Stimulated activated memory B cell treated with anti-CD40 and anti-IgM and Interleukin-4, amounts not matched to agents 10 μg/mL and 1 μg/mL and 100 μg/mL, for 72 hours (primary cell): ENCODE measurements around the gene EXOSC9.

Source experiments
- ATAC-seq: fragments of 150-1000 bp; cut with Tn5 transposase; 2 replicates; pipeline ENCODE4 v1.10.0; 2021
- H3K27ac Mint-ChIP-seq: one replicate; pipeline ENCODE4 v1.8.0; 2022; ENCODE audit warnings: mild to moderate bottlenecking, mixed read lengths
- H3K27me3 Mint-ChIP-seq: one replicate; pipeline ENCODE4 v1.8.0; 2022; ENCODE audit warnings: mixed read lengths
- H3K36me3 Mint-ChIP-seq: one replicate; pipeline ENCODE4 v1.8.0; 2022; ENCODE audit warnings: mixed read lengths
- H3K4me1 Mint-ChIP-seq: one replicate; pipeline ENCODE4 v1.8.0; 2022; ENCODE audit warnings: mixed read lengths
- H3K4me3 Mint-ChIP-seq: one replicate; pipeline ENCODE4 v1.8.0; 2022; ENCODE audit warnings: mild to moderate bottlenecking, moderate library complexity, mixed read lengths
- H3K9me3 Mint-ChIP-seq: one replicate; pipeline ENCODE4 v1.8.0; 2022; ENCODE audit warnings: mixed read lengths

Gene EXOSC9

DNA sequence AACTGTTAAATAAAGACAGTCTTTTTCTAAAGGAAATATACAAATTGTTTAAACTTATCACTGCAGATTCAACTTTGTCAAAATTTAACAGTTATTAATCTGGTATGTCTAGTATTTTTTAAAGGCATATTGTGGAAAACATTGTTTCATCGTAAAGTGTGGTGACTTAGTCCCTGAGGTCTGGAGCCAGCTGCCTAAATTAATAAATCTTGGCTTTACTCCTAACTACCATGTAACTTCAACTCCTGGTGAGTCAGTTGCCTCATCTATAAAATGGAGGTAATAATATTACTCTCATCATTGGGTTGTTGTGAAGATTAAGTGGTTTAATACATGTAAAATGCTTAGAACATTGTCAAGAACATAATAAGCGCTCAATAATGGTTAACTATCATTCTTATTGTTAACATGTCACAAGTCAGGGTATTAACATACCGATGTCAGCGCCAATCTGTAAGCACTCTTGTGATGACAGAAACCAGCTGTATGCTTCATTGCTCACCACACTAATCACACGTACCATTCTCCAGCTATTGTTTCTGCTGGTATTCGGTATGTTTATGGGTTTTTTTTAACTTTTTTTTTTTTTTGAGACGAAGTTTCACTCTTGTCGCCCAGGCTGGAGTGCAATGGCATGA lies 22.0 kb upstream of the EXOSC9 start:
- H3K9me3 Mint-ChIP-seq, result no peaks in the 10 kb centered on the region
- no peaks in the 10 kb centered on the region for H3K36me3 Mint-ChIP-seq
- no peak for ATAC-seq
- no peak overlapping the region for H3K4me3 Mint-ChIP-seq
- peaks cover 33% of the 10 kb centered on the region for H3K27me3 Mint-ChIP-seq
- H3K27ac Mint-ChIP-seq, result no peak overlapping the region
- no peaks in the 10 kb centered on the region for H3K4me1 Mint-ChIP-seq

- Mint-ChIP-seq H3K9me3 (no peaks in the 10 kb centered on the region), H3K36me3 (no peaks in the 10 kb centered on the region), H3K27me3 (peaks cover 44% of the 10 kb centered on the region), H3K4me1 (no peaks in the 10 kb centered on the region), H3K4me3 (no peak overlapping the region), H3K27ac (no peak overlapping the region)
- no peak for ATAC-seq
Measured at GRCh38 chr4:121783210-121783609, 17.9 kb upstream of the EXOSC9 start.

GRCh38 chr4:121784401-121784800 lies 16.7 kb upstream of the EXOSC9 start:
- peaks cover 51% of the 10 kb centered on the region for H3K27me3 Mint-ChIP-seq

DNA sequence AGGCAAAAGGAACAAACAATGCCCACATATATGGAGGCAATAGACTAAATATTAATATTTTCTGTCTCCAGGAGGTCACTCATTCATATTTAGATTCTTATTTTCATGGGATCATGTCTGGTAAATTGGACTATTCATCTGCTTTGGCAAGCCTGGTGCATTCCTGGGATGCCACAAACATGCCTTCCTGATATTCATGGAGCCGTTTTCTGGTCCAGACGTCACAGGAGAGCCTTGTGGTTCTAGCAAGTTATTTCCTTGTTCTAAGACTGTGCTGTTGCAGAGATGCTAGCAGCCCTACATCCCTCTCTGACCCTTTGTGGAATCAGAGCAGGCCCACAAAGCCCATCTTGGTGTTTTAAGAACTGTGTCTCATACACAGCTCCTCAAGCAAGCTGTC lies 16.1 kb upstream of the EXOSC9 start:
- no peak overlapping the region for H3K4me3 Mint-ChIP-seq
- no peak overlapping the region for H3K27ac Mint-ChIP-seq
- H3K36me3 Mint-ChIP-seq, result no peaks in the 10 kb centered on the region
- H3K9me3 Mint-ChIP-seq, result no peaks in the 10 kb centered on the region
- H3K4me1 Mint-ChIP-seq, result no peaks in the 10 kb centered on the region
- peaks cover 50% of the 10 kb centered on the region for H3K27me3 Mint-ChIP-seq
- no peak for ATAC-seq

More at GRCh38 chr4:121784401-121784800, 16.7 kb upstream of the EXOSC9 start:
- no peaks in the 10 kb centered on the region for H3K4me1 Mint-ChIP-seq
- H3K9me3 Mint-ChIP-seq, result no peaks in the 10 kb centered on the region
- no peak for ATAC-seq
- H3K36me3 Mint-ChIP-seq, result no peaks in the 10 kb centered on the region
- H3K4me3 Mint-ChIP-seq, result no peak overlapping the region
- no peak overlapping the region for H3K27ac Mint-ChIP-seq

- Mint-ChIP-seq H3K36me3 (no peaks in the 10 kb centered on the region), H3K27ac (no peak overlapping the region), H3K4me3 (no peak overlapping the region), H3K4me1 (no peaks in the 10 kb centered on the region), H3K27me3 (peaks cover 49% of the 10 kb centered on the region), H3K9me3 (no peaks in the 10 kb centered on the region)
- no peak for ATAC-seq
Measured at GRCh38 chr4:121785479-121785878, 15.6 kb upstream of the EXOSC9 start.

- no peaks in the 10 kb centered on the region for H3K36me3 Mint-ChIP-seq
- no peak overlapping the region for H3K4me3 Mint-ChIP-seq
- no peaks in the 10 kb centered on the region for H3K4me1 Mint-ChIP-seq
- no peak for ATAC-seq
- H3K9me3 Mint-ChIP-seq, result no peaks in the 10 kb centered on the region
- H3K27ac Mint-ChIP-seq, result no peak overlapping the region
- peaks cover 49% of the 10 kb centered on the region for H3K27me3 Mint-ChIP-seq
Measured at GRCh38 chr4:121786221-121786620, 14.9 kb upstream of the EXOSC9 start.

GRCh38 chr4:121788896-121789295 lies 12.2 kb upstream of the EXOSC9 start:
- Mint-ChIP-seq H3K36me3 (no peaks in the 10 kb centered on the region), H3K27ac (no peak overlapping the region), H3K9me3 (no peaks in the 10 kb centered on the region), H3K27me3 (peaks cover 34% of the 10 kb centered on the region), H3K4me1 (no peaks in the 10 kb centered on the region), H3K4me3 (no peak overlapping the region)
- no peak for ATAC-seq

- Mint-ChIP-seq H3K36me3 (no peaks in the 10 kb centered on the region), H3K9me3 (no peaks in the 10 kb centered on the region), H3K4me3 (no peak overlapping the region), H3K27me3 (peaks cover 34% of the 10 kb centered on the region), H3K27ac (no peak overlapping the region), H3K4me1 (no peaks in the 10 kb centered on the region)
- no peak for ATAC-seq
Measured at GRCh38 chr4:121789455-121789854, 11.7 kb upstream of the EXOSC9 start.

DNA sequence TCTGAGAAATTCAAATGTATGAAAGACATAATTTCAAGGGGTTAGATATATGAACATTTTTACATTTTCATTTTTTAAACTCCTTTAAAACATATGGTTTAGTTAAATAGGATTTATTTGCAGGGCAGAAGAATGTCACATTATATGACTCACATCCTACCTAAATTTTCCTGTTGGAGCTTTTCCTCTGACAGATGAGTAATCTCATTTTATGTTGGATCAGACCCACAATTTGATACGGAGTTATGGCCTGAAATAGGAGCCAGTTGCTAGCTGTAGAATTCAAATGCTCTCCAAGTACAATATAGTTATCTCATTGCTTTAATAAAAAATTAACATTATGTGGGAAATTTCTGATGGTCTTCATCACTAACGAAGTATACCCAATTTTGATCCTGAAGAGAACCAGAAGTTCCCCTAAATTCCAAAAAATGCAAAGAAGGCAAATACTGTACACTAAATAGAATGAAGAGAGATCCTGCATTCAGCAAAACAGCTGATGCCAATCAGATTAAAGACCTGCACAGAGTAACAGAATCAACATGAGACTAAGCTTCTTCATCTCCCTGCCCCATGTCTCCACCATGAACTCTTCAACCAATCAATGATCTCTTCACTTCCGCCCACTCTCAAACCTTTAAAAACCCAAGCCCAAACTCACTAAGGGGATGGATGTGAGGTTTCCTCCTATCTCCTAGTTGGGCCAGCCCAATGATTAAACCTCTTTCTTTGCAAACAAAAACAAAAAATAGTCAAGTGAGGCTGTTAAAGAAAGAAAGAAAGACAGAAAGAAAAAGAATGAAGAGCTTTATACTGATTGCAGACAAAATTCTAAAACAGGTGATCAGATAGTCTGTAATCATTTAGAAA lies 10.9 kb upstream of the EXOSC9 start:
- Mint-ChIP-seq H3K27me3 (peaks cover 34% of the 10 kb centered on the region), H3K36me3 (no peaks in the 10 kb centered on the region), H3K4me1 (peaks cover 2% of the 10 kb centered on the region), H3K9me3 (no peaks in the 10 kb centered on the region), H3K27ac (no peak overlapping the region), H3K4me3 (no peak overlapping the region)
- ATAC-seq, result no peak

- H3K36me3 Mint-ChIP-seq, result no peaks in the 10 kb centered on the region
- peaks cover 8% of the 10 kb centered on the region for H3K4me1 Mint-ChIP-seq
- no peak overlapping the region for H3K4me3 Mint-ChIP-seq
- peaks cover 34% of the 10 kb centered on the region for H3K27me3 Mint-ChIP-seq
- no peaks in the 10 kb centered on the region for H3K9me3 Mint-ChIP-seq
- H3K27ac Mint-ChIP-seq, result no peak overlapping the region
- no peak for ATAC-seq
Measured at GRCh38 chr4:121790976-121791375, 10.1 kb upstream of the EXOSC9 start.

DNA sequence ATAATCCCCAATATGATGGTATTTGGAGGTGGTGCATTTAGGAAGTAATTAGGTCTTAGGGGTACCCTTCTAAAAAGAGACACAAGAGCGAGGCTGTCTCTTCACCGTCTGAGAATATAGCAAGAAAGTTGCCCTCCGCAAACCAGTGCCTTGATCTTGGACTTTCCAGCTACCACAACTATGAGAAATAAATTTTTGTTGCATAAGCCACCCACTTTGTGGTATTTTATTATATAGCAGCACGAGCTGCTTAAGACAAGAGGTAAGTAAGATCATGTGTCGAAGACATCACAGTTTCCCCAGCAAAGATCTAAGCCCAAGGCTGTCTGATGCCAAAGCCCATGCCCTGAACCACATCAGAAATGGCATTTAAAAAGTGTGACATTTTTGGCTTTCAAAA lies 9.6 kb upstream of the EXOSC9 start:
- Mint-ChIP-seq H3K36me3 (no peaks in the 10 kb centered on the region), H3K4me3 (no peak overlapping the region), H3K27ac (no peak overlapping the region), H3K4me1 (peaks cover 8% of the 10 kb centered on the region), H3K9me3 (no peaks in the 10 kb centered on the region), H3K27me3 (peaks cover 34% of the 10 kb centered on the region)
- no peak for ATAC-seq

DNA sequence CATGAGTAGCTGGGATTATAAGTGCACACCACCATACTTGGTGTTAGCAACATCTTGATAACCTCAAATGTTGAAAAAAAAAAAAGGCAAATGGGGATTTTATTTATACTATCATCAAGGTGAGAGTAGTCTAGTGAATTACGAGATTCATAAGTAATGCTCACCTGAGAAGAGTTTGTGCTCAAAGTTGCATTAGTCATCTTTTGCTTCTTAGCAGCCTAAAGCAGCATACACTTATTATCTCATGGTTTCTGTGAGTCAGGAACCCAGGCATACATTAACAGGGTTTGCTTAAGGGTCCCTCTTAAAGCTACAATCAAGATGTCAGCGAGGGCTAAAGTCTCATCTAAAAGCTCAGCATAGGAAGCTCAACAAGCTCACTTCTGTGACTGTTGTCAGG lies 8.2 kb upstream of the EXOSC9 start:
- no peak overlapping the region for H3K4me3 Mint-ChIP-seq
- H3K27me3 Mint-ChIP-seq, result peaks cover 25% of the 10 kb centered on the region
- H3K36me3 Mint-ChIP-seq, result no peaks in the 10 kb centered on the region
- no peaks in the 10 kb centered on the region for H3K9me3 Mint-ChIP-seq
- peaks cover 8% of the 10 kb centered on the region for H3K4me1 Mint-ChIP-seq
- ATAC-seq, result no peak
- no peak overlapping the region for H3K27ac Mint-ChIP-seq

GRCh38 chr4:121794505-121795188 lies 6.5 kb upstream of the EXOSC9 start:
- Mint-ChIP-seq H3K4me1 (peaks cover 14% of the 10 kb centered on the region), H3K27ac (peak overlapping the region; percentile 28), H3K4me3 (no peak overlapping the region), H3K9me3 (no peaks in the 10 kb centered on the region), H3K36me3 (no peaks in the 10 kb centered on the region), H3K27me3 (peaks cover 13% of the 10 kb centered on the region)
- ATAC-seq, result no peak

GRCh38 chr4:121796283-121796682 lies 4.8 kb upstream of the EXOSC9 start:
- peaks cover under 1% of the 10 kb centered on the region for H3K27me3 Mint-ChIP-seq
- H3K36me3 Mint-ChIP-seq, result no peaks in the 10 kb centered on the region
- H3K9me3 Mint-ChIP-seq, result no peaks in the 10 kb centered on the region
- peaks cover 14% of the 10 kb centered on the region for H3K4me1 Mint-ChIP-seq
- peak overlapping the region; percentile 28 for H3K27ac Mint-ChIP-seq
- no peak for ATAC-seq
- no peak overlapping the region for H3K4me3 Mint-ChIP-seq

DNA sequence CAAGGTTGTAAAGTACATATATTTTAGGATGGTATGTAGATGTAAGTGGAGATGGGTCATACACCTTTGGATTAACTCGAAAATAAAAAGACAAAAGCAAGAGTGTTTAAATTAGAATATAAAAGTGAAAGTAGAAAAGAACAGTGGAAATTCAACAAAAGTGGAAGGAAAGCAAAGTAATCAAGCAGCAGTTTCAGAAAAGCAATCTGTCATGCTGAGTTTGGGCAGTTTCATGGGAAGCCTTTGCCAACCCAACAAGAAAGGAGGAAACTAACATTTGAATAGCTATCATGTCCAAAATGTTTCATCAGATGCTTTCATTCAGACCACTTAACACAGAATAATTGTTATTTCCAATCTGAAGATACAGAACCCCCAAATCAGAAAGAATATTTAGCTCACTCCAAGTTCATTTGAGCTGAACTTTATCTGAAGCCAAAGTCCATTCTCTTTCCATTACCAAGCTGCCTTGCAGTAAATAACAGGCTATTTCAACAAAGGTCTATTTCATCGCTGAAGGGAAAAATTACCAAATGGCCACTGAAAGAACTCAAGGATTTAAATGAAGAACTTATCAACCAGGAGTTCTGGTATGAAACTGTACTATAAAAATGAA lies 1.8 kb upstream of the EXOSC9 start:
- Mint-ChIP-seq H3K4me1 (peaks cover 29% of the 10 kb centered on the region), H3K9me3 (no peaks in the 10 kb centered on the region)
- no peak for ATAC-seq

More for the DNA sequence above, 1.8 kb upstream of the EXOSC9 start:
- Mint-ChIP-seq H3K27me3 (no peaks in the 10 kb centered on the region), H3K4me3 (no peak overlapping the region), H3K36me3 (no peaks in the 10 kb centered on the region), H3K27ac (no peak overlapping the region)
